Measurements from ENCODE around the gene SLC6A1. TPM values are rescaled to one million over a fixed set of nuclear protein-coding genes. Genes with fewer than 3 reads are reported as not detected.

SLC6A1 gene
- total RNA-seq = not detected in 2 replicates

DNA sequence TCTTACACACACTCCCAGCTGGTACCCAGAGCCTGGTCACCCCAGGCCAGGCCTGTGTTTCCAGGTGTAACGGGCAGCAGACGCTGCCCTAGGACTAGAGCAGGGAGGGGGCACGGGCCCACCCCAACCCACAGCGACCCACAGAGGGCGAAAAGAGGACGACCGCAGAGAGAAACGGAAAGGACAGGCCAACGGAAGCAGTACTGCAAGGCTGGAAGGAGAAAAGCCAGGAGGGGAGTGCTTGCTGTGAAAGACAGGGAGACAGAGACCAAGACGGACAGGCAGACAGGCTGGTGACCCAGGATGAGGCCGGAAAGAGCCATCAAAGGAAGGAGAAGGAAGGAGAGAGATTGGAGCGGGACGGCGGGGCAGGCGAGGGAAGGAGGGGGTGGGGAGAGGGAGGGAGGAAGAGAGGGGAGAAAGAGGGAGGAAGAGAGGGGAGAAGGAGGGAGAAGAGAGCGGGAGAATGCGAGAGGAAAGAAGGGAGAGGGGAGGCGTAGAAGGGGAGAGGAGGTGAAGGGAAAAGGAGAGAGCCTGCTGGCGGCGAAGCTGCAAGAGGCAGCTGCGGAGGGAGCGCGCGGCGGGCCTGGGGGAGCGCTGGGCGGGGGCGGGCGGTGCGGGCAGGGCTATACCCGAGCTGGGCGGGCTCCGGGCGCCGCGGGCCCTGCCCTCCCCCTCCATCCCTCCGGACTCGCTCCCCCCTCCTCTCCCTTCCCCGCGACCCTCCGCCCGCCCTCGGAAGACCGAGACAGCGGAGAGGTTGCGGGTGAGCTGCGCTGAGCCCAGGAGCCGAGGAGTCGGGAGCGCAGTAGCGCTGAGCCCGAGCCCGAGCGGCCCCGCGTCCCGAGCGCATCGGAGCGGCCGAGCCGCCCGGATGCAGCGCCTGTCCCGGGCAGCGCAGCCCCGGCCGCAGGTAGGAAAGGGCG, at the start of gene SLC6A1:
Gene SLC6A1, plus strand, starts transcription at position 732 of the 926 bp plus-strand sequence. CDS start 24,464 bp downstream, outside the sequence.

Other genes starting within 250 kb of the SLC6A1 start
- gene SLC6A11, start 176.5 kb upstream of the SLC6A1 start, total RNA-seq = 1.1 and 7.5 TPM in 2 replicates
- gene HRH1, start 161.7 kb downstream of the SLC6A1 start, total RNA-seq = 5.1 and 7.7 TPM in 2 replicates

Data from nasal cavity respiratory epithelium epithelial cell of viscerocranial mucosa (primary cell).